CD14-positive monocyte (primary cell): ENCODE results near the gene ANXA4. TPM values are rescaled to one million over a fixed set of nuclear protein-coding genes. Genes with fewer than 3 reads are reported as not detected.
A peak's percentile ranks its signal among the peaks of the same experiment; 100 is the strongest.

Experiments
- DNase-seq, 3 donors: peaks; one replicate each; pipeline ENCODE4 v3.0.0-alpha.2; 2011 to 2022
- H2AFZ ChIP-seq: 2 replicates; pipeline ENCODE4 v1.6.0; 2012; ENCODE audit warnings: mild to moderate bottlenecking, low read depth, low read length, inconsistent platforms; ENCODE audit not compliant: insufficient read depth, poor library complexity, severe bottlenecking
- H3K27ac ChIP-seq, 2 donors: 1 replicate in 1 of 2; 2 replicates in 1 of 2; pipeline ENCODE4 v1.5.1; 2012 to 2013; ENCODE audit warnings: low read length in 2 of 2, control low read depth in 1 of 2, inconsistent platforms in 1 of 2, low read depth in 1 of 2, mild to moderate bottlenecking in 1 of 2
- H3K27me3 ChIP-seq, 2 donors: one replicate each; pipeline versions ENCODE4 v1.6.0 to v1.6.1; 2011 to 2013; ENCODE audit warnings: low read length in 2 of 2; ENCODE audit not compliant: control insufficient read depth in 2 of 2, insufficient read depth in 2 of 2
- H3K36me3 ChIP-seq, 2 donors: replicated peaks in 1 of 2; 1 replicate in 1 of 2; 2 replicates in 1 of 2; pipeline versions ENCODE4 v1.5.1 to v1.6.1; 2012 to 2013; ENCODE audit warnings: low read length in 2 of 2, control low read depth in 1 of 2, inconsistent platforms in 1 of 2, mild to moderate bottlenecking in 1 of 2; ENCODE audit not compliant: insufficient read depth in 2 of 2, control insufficient read depth in 1 of 2
- H3K4me1 ChIP-seq, 2 donors: 1 replicate in 1 of 2; 2 replicates in 1 of 2; pipeline versions ENCODE4 v1.5.1 to v1.6.1; 2012 to 2013; ENCODE audit warnings: low read length in 2 of 2, control low read depth in 1 of 2, inconsistent platforms in 1 of 2, mild to moderate bottlenecking in 1 of 2, moderate library complexity in 1 of 2; ENCODE audit not compliant: insufficient read depth in 2 of 2, control insufficient read depth in 1 of 2
- H3K4me2 ChIP-seq: replicated peaks from 2 replicates; pipeline ENCODE3; 2012; ENCODE audit warnings: low read length, moderate library complexity, mild to moderate bottlenecking; ENCODE audit not compliant: poor library complexity, severe bottlenecking; ENCODE audit errors: extremely low read depth
- H3K4me3 ChIP-seq, 3 experiments: fragments of 200-600 bp in 1 of 3; sonication (generic) in 1 of 3; replicated peaks in 1 of 3; 1 replicate in 2 of 3; 2 replicates in 1 of 3; pipeline ENCODE4 v1.5.1; 2011 to 2013; ENCODE audit warnings: low read length in 3 of 3, mild to moderate bottlenecking in 3 of 3, control low read depth in 2 of 3, low read depth in 2 of 3, inconsistent platforms in 1 of 3, moderate library complexity in 1 of 3
- H3K79me2 ChIP-seq: 2 replicates; pipeline ENCODE4 v1.6.0; 2012; ENCODE audit warnings: mild to moderate bottlenecking, control low read depth, inconsistent platforms, low read length, moderate library complexity; ENCODE audit not compliant: insufficient read depth
- H3K9ac ChIP-seq: 2 replicates; pipeline ENCODE4 v1.6.0; 2017; ENCODE audit warnings: low read length, mild to moderate bottlenecking; ENCODE audit not compliant: insufficient read depth, poor library complexity, severe bottlenecking
- H3K9me3 ChIP-seq, 2 donors: replicated peaks in 1 of 2; 1 replicate in 1 of 2; 2 replicates in 1 of 2; pipeline versions ENCODE4 v1.5.1 to v1.6.1; 2012 to 2013; ENCODE audit warnings: low read length in 2 of 2, control low read depth in 1 of 2; ENCODE audit not compliant: control insufficient read depth in 1 of 2, insufficient read depth in 1 of 2
- H4K20me1 ChIP-seq: 2 replicates; pipeline ENCODE4 v1.6.0; 2012; ENCODE audit warnings: mild to moderate bottlenecking, low read length, control low read depth, moderate library complexity; ENCODE audit not compliant: insufficient read depth
- H3K27ac Mint-ChIP-seq, 7 donors: one replicate each; pipeline ENCODE4 v1.8.0; 2020; ENCODE audit warnings: mild to moderate bottlenecking in 7 of 7, mixed read lengths in 7 of 7, moderate library complexity in 6 of 7, inconsistent platforms in 2 of 7
- H3K27me3 Mint-ChIP-seq, 3 donors: one replicate each; pipeline ENCODE4 v1.8.0; 2021 to 2022; ENCODE audit warnings: low read depth in 3 of 3, mild to moderate bottlenecking in 3 of 3, mixed read lengths in 3 of 3, moderate library complexity in 3 of 3, inconsistent platforms in 1 of 3
- H3K36me3 Mint-ChIP-seq, 2 donors: one replicate each; pipeline ENCODE4 v1.8.0; 2020; ENCODE audit warnings: mixed read lengths in 2 of 2, inconsistent platforms in 1 of 2, mild to moderate bottlenecking in 1 of 2
- H3K4me1 Mint-ChIP-seq: one replicate; pipeline ENCODE4 v1.8.0; 2020; ENCODE audit warnings: mild to moderate bottlenecking, mixed read lengths
- H3K4me3 Mint-ChIP-seq, 2 donors: one replicate each; pipeline ENCODE4 v1.8.0; 2020; ENCODE audit warnings: mild to moderate bottlenecking in 2 of 2, mixed read lengths in 2 of 2, moderate library complexity in 1 of 2
- H3K9me3 Mint-ChIP-seq, 7 donors: one replicate each; pipeline ENCODE4 v1.8.0; 2020 to 2022; ENCODE audit warnings: mixed read lengths in 7 of 7, mild to moderate bottlenecking in 6 of 7, moderate library complexity in 6 of 7, inconsistent platforms in 2 of 7
- CTCF ChIP-seq: fragments of 200-600 bp; IDR thresholded peaks from one replicate; pipeline ENCODE4 v1.8.0; 2022; ENCODE audit warnings: antibody characterized with exemption, mild to moderate bottlenecking
- WGBS: methylation state at CpG from one replicate; pipeline ENCODE4 v1.1.5; 2013; ENCODE audit warnings: missing lambda C conversion rate; ENCODE audit not compliant: insufficient coverage; 5-methylcytosine and 5-hydroxymethylcytosine counted together
- intact Hi-C, 2 donors: fragments of 100-400 bp; cut with micrococcal nuclease; formaldehyde crosslinking; loops; one replicate each; pipeline versions ENCODE4 v1.15.0 to v1.15.1; 2023
- polyA plus RNA-seq, 3 donors: library from polyadenylated mRNA; depleted of rRNA in 1 of 3; unstranded in 2 of 3; stranded (reverse) in 1 of 3; fragments of 300-500 nt in 2 of 3; fragments of >200 nt in 1 of 3; fragmentation: Illumina TruSeq in 2 of 3; gene quantifications; 1 replicate in 2 of 3; 2 replicates in 1 of 3; pipeline ENCODE4 v1.2.3, GENCODE V29; 2012 to 2021

The ANXA4 gene
- polyA plus RNA-seq, 3 donors, result 30.0 to 95.7 (median 64.7) TPM

- H3K36me3 Mint-ChIP-seq, result peaks cover 6 to 10% of the 10 kb centered on the region in 2 donors
- no peak overlapping the region for H3K9ac ChIP-seq
- no peaks in the 10 kb centered on the region for H4K20me1 ChIP-seq
- no CpG with 5 or more reads among the region's 7 CpGs for WGBS
- H3K9me3 Mint-ChIP-seq, result peaks cover 0 to 9% (median 5%) of the 10 kb centered on the region in 7 donors
- H3K4me2 ChIP-seq, result no peak overlapping the region
- H3K4me1 Mint-ChIP-seq, result peaks cover 36% of the 10 kb centered on the region
- peak overlapping the region in 1 of 2 donors; percentile 42 for H3K27ac ChIP-seq
- H3K4me1 ChIP-seq, result peaks cover 14 to 24% of the 10 kb centered on the region in 2 donors
- no peaks in the 10 kb centered on the region for H3K36me3 ChIP-seq
- DNase-seq, result peak; percentile 18 to 56 (median 23)
- no peaks in the 10 kb centered on the region for H3K27me3 ChIP-seq
- peaks cover 0 to 2% (median 1%) of the 10 kb centered on the region in 3 donors for H3K27me3 Mint-ChIP-seq
- no peak for TF ChIP-seq CTCF
- H3K4me3 ChIP-seq, result no peak overlapping the region
- H3K9me3 ChIP-seq, result peaks cover 0 to 7% of the 10 kb centered on the region in 2 donors
- no peak overlapping the region for H3K4me3 Mint-ChIP-seq
- intact Hi-C loops, result loop anchor here in 1 of 2 donors (5.0 kb wide), 1 partner anchor 33 kb away; the partner anchor contains the start of gene ANXA4
- H3K27ac Mint-ChIP-seq, result peak overlapping the region in 3 of 7 donors; percentile 31 to 66 (median 60)
- peaks cover 21% of the 10 kb centered on the region for H3K79me2 ChIP-seq
- no peak overlapping the region for H2AFZ ChIP-seq
These were observed 33.3 kb downstream of the ANXA4 start for GRCh38 chr2:69774984-69775982.

GRCh38 chr2:69776886-69777785 is 35.2 kb downstream of the ANXA4 start:
- Mint-ChIP-seq H3K27me3 (peaks cover 0 to 3% (median 2%) of the 10 kb centered on the region in 3 donors), H3K9me3 (peaks cover 0 to 9% (median 5%) of the 10 kb centered on the region in 7 donors), H3K27ac (no peak overlapping the region), H3K4me3 (no peak overlapping the region), H3K4me1 (peaks cover 39% of the 10 kb centered on the region), H3K36me3 (peaks cover 10 to 12% of the 10 kb centered on the region in 2 donors)
- peaks cover 3% of the 10 kb centered on the region for H3K79me2 ChIP-seq
- no peak overlapping the region for H3K9ac ChIP-seq
- peaks cover 0 to 7% of the 10 kb centered on the region in 2 donors for H3K9me3 ChIP-seq
- no peak overlapping the region for H3K4me3 ChIP-seq
- no peak overlapping the region for H2AFZ ChIP-seq
- TF ChIP-seq CTCF, result no peak
- no peaks in the 10 kb centered on the region for H3K27me3 ChIP-seq
- no peak overlapping the region for H3K4me2 ChIP-seq
- H3K27ac ChIP-seq, result no peak overlapping the region
- H4K20me1 ChIP-seq, result no peaks in the 10 kb centered on the region
- 100% methylated on average over 4 of the region's 9 CpGs for WGBS
- DNase-seq, result no peak
- intact Hi-C loops, result loop anchor here in 1 of 2 donors (5.0 kb wide), 1 partner anchor 35 kb away; the partner anchor contains the start of gene ANXA4
- peaks cover 14 to 15% of the 10 kb centered on the region in 2 donors for H3K4me1 ChIP-seq
- H3K36me3 ChIP-seq, result no peaks in the 10 kb centered on the region
